HTR-8/SVneo (cell line): Measurements from ENCODE around the gene C9orf40.

Experiments
- DNase-seq: peaks from one replicate; pipeline ENCODE4 v3.0.0; 2011; ENCODE audit warnings: low spot score, mixed read lengths; ENCODE audit not compliant: insufficient read length
- FAIRE-seq: peaks from 2 replicates; lab custom pipeline; 2011; peaks lifted over from hg19 to GRCh38; lab: Jason Lieb, UNC

The C9orf40 gene, protein sequence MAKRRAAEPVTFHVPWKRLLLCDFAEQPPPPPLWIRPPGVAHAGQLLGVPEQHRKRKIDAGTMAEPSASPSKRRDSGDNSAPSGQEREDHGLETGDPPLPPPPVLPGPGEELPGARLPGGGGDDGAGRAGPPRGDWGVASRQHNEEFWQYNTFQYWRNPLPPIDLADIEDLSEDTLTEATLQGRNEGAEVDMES

DNA sequence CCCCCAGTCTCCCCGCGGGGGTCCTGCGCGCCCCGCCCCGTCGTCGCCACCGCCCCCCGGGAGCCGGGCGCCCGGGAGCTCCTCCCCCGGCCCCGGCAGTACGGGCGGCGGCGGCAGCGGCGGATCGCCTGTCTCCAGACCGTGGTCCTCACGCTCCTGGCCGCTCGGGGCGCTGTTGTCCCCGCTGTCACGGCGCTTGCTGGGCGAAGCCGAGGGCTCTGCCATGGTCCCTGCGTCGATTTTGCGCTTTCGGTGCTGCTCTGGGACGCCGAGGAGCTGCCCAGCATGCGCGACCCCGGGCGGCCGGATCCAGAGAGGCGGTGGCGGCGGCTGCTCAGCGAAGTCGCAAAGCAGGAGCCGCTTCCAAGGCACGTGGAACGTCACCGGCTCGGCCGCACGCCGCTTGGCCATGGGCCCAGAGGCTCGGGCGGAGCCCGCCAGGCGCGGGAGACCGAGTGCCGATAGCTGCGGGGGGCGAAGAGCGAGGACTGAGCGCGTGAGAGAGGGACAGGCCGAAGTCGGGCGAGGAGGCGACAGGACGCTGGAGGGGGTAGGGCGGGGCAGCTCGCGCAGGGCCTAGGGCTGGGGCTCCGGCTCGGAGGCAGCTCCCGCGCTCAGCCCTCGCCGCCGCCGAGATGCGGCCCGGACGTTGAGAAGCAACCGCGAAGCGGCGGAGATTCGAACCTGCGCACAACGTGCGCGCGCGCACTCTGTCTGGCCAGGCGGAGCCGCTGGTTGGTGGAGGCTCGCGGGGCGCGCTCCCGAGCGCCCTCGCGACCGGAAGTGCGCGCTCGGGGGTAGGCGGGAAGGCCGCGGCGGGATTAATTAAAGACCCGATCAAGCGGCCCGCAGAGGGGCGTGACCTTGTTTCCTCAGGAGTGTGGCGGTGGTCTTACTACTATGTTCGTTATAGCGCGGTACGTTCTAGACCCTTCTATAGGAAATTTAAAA is at the start of gene C9orf40:
Gene C9orf40 (minus strand): TSS at position 712 of the 951 bp plus-strand sequence. CDS start 301 bp downstream, at position 411.
- FAIRE-seq: peak; percentile 74

DNA sequence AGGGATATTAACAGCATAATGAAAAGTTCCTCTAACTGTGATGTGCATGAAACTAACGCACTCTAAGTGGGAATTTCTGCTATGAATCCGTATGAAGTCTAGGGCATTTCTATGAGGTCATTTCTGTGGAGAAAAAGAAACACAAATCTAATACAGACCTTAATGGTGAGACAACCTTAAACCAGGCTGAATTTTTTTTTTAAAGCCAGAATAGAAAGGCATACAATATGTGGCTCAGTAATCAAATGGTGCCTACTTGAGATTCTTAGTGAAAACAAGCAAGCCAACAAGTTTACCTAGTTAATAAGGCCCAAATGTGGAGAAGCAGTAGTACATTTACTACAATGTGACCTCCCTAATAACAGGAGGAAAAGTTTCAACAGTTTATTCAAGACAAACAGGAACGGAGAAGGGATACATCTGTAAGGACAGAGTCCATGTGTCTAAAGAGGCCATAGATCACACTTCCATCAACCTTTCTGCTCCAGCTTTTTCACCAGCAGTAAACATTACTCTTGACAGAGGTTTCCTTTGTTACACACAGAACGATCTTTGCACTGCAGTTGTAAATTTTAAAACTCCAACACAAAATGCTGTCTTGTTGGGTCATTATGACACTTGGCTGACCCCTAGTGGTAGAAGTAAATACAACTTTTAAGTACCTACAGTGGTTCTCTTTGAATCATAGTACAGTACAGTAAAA is 49.2 kb upstream of the C9orf40 start:
- FAIRE-seq (peak; percentile 86), DNase-seq (peak; percentile 31)

More for the DNA sequence above, at the start of gene C9orf40:
- DNase-seq: peak; percentile 73

DNA sequence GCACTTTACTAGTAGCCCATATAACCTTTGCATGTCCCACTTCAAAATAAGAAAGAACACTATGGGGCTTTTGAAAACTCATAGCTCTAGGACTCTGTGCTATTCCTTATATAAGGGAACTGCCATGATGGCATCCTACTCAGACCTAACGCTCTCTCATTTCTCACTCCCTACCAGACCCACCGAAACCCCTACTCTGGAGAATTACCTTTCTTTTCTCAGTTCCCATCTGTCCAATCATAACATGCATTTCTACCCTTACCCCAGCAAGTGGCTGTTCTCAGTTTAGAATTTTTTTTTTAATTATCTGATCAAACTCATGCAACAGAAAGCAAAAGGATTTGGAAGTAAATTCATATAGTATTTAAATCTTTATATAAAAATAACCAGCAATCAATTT is 48.1 kb upstream of the C9orf40 start:
- FAIRE-seq (no peak), DNase-seq (no peak)

DNA sequence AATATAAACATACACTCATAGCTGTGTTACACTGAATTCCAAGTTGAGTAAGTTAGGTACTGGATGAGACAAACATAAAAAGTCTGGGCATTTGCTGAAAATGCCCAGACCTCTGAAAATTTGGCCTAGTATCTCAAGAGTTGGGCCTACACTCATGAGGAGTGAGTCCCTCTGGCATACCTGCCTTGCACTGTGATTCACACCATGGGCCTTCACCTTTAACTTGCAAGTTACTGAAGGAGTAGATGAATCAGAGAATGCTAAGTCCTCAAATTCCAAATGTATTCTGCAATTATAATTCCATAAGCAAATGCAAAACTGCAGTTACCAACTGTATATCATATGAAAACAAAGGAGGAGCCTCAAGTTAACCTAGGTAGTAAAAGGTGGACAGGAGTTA is 32.3 kb upstream of the C9orf40 start:
- FAIRE-seq (no peak), DNase-seq (no peak)

DNA sequence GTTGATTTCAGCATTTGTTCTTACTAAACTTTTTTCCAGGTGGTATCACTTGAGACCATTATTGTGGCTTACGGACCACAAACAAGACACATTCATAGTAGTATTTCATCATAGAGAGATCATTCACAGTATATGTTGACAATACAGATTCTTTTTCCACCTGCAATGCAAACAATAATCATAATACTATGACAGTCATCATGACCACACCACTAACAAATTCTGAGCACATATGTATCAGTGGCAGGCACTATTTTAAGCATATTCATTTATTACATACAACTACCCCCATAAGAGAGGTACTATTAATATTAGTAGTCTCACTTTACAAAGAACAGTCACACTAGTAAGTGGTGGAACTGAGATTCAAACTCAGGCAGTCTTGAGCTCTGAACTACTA is 31.0 kb upstream of the C9orf40 start:
- DNase-seq (no peak), FAIRE-seq (no peak)

DNA sequence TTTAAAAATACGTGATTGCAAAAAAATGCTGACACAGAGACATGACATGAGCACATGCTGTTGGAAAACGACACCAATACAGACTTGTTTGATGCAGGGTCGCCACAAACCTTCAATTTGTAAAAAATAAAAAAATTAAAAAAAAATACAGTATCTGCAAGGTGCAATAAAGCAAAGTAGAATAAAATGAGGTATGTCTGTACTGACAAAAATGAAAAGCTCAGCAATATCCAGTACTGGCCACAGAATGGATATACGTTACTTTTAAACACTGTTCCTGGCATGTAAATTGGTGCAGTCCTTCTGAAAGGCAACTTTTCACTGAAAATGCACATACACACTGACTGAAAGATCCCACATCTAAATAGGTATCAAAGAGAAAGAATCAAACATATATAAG is 27.1 kb upstream of the C9orf40 start:
- DNase-seq: no peak
- FAIRE-seq: no peak

DNA sequence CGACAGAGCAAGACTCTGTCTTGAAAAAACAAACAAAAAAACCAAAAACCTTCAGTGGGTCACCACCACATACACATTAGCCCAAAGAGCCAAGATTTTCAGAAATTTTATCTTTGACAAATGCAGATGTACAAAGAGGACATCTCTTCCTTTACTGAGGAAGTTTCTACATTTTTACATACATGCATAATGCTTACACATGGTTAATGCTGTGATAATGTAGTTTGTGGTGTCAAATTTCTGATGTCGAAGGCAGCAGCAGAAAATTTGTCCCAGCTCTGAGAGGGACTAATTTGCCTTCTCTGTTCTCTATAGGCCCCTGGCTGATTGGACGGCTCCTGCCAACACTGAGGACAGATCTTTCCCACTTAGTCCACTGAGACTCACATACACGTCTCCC is 24.6 kb upstream of the C9orf40 start:
- no peak for FAIRE-seq

DNA sequence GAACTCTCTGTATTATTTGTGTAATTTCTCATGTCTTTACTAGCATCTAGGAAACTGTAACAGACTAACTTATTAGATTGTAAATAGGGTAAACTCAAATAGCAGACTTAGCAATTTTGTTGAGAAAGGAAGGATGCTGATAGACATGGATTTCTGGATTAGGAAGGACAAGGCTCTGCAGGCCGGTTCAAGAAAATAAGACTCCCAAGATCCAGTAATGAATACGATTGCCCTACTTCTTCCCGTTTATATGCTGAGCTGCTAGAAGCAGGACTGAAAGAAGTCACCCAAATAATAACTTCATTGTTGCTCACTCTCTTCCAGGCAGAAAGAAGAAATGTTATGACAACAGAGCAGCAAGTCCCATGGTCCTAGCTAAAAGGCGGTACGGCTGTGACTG is 22.8 kb upstream of the C9orf40 start:
- no peak for FAIRE-seq

More for the DNA sequence above, 24.6 kb upstream of the C9orf40 start:
- DNase-seq: no peak

DNA sequence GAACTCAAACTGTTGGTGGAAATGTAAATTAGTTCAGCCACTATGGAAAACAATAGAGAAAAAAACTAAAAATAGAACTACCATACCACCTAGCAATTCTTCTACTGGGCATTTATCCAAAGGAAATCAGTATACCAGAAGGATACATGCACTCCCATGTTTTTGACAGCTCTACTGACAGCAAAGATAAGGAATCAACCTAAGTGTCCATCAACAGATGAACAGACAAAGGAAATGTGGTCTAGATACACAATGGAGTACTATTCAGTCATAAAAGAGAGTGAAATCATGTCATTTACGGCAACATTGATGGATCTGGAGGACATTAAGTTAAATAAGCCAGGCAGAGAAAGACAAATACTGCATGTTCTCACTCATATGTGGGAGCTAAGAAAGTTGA is 21.8 kb upstream of the C9orf40 start:
- DNase-seq: no peak
- FAIRE-seq: peak; percentile 9

More for the DNA sequence above, 22.8 kb upstream of the C9orf40 start:
- DNase-seq: no peak

DNA sequence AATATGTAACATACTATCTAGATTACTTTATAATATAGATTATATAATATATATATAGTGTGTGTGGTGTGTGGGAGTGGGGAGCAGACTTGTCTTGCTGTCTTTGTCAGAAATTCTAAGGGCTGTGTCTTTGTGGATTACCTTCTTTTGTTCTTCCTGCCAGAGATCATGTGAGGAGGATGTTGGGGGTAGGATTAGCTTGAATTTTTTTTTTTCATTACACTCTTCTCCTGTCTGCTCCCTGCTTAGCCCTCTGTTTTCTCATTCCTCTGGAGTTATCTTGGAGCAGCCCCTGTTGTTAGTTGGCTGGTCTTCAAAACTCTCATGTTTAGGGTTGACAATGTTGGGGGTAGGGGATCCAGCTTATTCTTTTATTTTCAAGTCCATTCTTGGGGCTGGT is 21.0 kb upstream of the C9orf40 start:
- DNase-seq: no peak
- no peak for FAIRE-seq

DNA sequence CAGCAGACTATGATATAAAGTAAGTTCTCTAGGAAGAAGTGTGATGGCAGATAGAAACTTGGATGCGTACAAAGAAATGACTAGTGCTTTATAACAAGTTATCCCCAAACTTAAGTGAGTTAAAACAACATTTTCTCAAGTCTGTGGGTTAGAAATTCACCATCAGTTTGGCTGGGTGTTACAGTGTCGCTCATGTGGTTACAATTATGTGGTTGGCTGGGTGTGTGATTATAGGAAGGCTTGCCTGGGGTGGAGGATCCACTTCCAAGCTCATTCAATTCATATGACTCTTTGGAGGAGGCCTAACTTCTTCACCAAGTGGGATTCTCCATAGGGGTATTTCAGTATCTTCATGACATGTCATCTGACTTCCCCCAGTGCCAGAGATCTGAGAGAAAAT is 10.3 kb upstream of the C9orf40 start:
- DNase-seq (no peak), FAIRE-seq (no peak)

DNA sequence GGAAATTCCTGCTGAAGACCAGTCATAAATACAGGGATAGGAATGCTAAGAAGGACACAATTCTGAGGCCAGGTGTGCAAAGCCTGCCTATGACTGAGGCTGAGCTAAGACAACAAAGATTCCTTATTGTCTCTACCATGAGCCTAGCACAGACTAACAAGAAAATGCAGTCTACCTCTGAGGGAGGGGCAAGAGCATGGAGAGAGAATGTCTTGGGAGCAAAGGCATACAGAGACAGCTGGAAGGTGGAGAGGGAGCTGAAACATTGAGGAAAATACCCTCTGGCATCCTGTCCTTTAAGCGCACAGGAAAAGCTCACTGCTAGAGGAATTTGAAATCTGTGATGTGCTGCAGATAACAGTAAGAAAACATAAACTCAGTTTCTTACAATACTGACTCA is 8.8 kb upstream of the C9orf40 start:
- no peak for DNase-seq
- FAIRE-seq: no peak

DNA sequence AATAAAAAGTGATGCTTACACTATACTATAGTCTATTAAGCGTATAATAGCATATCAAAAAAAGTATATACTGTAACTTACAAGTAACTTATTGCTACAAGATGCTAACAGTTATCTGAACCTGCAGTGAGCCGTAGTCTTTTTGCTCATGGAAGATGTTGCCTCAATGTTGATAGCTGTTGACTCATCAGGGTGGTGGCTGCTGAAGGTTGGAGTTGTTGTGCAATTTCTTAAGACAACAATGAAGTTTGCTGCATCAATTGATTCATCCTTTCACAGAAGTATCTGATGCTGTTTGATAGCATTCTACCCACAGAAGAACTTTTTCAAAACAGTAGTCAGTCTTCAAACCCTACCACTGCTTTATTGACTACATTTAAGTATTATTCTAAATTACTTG is 7.8 kb upstream of the C9orf40 start:
- DNase-seq (no peak), FAIRE-seq (peak; percentile 26)

DNA sequence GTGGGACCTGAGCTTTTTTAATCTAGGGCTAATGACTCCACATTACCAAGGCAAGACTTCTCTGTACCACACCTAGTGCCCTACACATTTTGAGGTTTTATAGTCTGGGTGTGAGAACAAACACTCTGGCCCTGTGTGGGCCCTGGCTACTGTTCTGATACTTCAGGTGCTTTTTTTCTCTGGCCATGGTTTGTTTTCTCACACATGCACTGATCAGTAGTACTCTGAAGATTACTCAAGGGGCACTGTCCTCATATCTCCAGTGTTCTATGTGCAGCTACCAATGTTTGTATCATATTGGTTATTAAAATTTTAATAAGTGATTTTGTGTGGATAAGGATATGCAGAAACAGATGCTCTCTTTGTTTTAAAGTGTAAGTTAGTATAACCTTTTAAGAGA is 5.9 kb upstream of the C9orf40 start:
- DNase-seq: no peak
- no peak for FAIRE-seq

DNA sequence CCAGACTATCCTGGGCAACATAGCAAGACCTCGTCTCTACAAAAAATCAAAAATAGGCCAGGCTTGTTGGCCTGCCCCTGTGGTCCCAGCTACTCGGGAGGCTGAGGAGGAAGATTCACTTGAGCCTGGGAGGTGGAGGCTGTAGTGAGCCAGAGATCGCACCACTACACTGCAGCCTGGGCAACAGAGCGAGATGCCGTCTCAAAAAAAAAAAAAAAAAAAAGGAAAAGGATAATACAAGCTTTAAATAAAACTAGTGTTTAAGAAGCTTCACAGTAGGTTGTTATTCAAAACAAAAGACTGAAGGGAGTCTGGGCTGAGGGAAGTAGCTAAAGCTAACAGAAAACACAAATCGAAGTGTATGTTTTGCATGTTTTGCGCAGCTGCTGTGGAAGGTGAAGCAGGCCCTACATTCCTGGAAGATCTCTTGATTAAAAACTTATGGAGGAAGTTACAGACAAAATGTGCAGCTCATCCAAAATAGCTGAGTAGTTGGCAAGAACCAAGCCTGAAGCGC is 581 bp upstream of the C9orf40 start:
- FAIRE-seq (no peak), DNase-seq (no peak)

DNA sequence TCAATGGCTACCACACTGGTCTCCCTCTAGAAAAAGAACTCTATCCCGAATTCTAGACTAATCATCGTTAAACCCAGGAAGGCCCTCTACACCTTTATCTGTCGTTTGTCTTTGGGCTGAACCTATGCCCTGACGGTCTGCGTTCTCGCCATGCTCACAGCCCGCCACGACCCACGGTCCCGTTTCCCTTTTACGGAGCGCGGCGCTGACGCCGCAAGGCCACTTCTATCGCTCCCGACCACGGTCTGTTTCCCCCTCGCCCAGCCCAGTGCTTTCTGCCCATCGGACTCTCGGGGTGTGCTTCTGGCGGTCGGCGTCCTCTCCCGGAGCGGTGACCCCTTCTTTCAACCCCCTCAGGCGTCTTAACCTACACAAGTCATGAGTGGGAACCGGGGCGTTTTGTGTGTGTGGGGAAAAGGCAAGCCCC is 974 bp downstream of the C9orf40 start:
- FAIRE-seq (no peak), DNase-seq (peak; percentile 18)

DNA sequence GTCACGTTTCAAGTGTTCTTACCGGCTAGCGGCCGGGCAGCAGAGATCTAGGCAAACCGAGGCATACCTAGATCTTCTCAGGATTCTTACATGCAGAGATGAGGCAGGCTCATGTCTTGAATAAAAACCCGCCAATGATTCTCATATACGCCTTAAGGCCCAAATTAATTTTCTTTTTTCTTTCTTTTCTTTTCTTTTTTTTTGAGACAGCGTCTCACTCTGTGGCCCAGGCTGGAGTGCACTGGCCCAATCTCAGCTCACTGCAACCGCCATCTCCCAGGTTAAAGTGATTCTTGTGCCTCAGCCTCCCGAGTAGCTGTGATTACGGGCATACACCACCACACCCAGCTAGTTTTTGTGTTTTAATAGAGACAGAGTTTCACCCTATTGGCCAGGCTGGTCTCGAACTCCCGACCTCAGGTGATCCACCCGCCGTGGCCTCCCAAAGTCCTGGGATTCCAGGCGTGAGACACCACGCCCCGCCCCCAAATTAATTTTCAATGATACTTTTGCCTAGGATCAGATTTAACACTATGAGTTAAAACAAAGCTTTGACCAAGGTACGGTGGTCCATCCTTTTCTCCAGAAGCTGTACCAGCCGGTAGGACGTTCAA is 1.5 kb downstream of the C9orf40 start:
- no peak for DNase-seq
- no peak for FAIRE-seq

DNA sequence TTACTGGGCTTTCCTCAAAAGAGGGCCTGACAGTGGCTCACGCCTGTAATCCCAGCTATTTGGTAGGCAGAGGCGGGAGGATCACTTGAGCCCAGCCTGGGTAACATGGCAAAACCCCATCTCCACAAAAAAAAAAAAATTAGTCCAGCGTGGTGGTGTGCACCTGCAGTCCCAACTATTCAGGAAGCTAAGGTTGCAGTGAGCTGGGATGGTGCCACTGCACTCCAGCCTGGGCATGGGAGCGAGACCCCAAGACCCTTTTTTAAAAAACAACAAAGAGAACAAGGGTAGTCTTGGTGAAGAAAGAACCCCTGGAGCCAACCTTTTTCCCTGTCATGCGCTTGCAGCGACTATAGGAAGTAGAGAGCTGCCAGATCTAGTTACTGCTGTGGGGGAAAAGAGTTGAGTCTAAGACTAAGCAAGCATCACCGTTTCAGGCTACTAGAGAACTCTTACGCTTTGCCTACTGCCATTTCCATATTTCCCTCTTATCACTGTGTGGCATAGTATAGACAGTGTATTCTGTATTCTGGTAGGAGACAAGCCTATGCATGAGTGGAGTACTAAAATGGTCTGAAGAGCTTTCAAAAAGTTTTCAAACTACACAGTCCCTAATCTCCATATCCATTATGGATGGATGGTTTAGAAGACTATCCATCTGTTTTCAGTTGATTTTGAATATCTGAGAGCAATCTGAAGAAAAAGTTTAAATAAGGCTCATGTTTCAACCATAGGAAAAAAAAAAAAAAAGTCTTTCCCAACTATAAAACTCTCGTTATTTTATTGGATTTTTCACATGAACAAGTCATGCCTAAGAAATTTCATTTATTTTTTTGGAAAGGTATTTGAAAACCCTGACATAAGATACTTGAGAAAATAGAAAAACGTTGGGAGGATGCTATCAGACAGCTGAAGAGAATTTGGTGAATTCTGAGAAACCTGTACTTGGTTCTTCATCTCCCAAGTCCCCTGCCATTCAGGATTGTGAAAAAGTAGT is 2.6 kb downstream of the C9orf40 start:
- FAIRE-seq (no peak), DNase-seq (no peak)

DNA sequence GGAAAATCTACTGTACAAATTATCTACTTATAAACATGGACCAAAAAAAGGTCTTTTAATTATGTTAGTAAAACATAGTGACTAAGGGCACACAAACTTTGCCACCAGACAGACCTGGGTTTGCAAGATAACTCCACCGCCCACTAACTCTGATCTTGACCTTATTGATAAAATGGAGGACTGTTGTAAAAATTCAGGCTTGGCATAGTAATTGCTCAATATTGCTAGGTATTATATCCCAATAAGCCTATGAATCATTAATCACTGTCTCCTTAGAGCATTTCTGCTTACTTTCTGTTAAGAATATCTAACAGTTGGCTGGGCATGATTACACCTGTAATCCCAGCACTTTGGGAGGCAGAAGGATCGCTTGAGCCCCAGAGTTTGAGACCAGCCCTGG is 3.8 kb downstream of the C9orf40 start:
- no peak for DNase-seq
- no peak for FAIRE-seq
